ENCODE results near the gene GPAT3.
"Not testable (repeated sequence)": the region's sequence is repeated elsewhere in the genome, so short reads cannot be mapped to it uniquely, and the experiment has no call there.

GPAT3 gene

DNA sequence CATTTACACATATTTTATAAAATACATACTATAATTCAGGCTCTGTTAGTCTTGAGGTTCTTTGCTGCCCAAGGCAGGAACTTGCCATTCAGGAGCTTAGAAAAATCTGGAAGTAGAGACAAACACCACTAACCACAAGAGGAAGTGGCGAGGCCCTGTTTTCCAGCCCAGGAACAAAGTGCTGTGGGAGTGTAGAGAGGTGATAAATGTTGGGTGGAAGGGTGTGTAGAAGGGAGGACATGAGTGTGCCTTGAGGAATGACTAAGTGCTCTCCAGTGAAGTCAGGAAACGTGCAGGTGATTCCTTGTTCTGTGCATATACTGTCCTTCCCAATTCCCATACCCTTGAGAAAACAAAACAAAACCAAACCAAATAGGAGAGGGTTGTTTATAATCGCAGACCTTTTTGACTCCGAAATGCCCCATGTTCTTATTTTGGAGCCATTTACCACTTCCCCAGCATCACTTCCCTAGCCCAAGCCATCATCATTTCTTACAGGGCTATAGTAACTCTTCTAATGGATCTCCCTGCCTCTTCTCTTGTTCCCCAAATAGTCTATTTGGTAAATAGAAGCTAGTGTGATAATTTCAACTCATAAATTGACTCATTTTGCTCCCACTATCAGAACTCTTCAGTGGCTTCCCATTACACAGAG, 83.2 kb downstream of the GPAT3 start:
- Histone ChIP-seq H3K4me1 (peaks cover 36% of the 10 kb centered on the region), H3K27me3 (ENCODE audit: low read depth) (no peaks in the 10 kb centered on the region), H3K36me3 (replicated peaks) (no peaks in the 10 kb centered on the region), H3K4me3 (no peak overlapping the region), H3K9me3 (peaks cover 26% of the 10 kb centered on the region)
- peak in 1 of 2 experiments; percentile 24 for DNase-seq (ENCODE audit: low spot score in 2 of 2)
- in situ Hi-C loops (cut with MboI; ENCODE audit: low sequenced_read_pairs): no loop called here

DNA sequence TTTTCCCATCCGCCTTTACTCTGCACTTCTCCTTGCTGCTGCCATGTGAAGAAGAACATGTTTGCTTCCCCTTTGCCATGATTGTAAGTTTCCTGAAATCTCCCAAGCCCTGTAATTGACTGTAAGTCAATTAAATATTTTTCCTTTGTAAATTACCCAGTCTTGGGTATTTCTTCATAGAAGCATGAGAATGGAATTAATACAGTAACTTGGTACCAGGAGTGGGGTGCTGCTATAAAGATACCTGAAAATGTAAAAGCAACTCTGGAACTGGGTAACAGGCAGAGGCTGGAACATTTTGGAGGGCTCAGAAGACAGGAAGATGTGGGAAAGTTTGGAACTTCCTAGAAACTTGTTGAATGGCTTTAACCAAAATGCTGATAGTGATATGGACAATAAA, 86.2 kb downstream of the GPAT3 start:
- DNase-seq (ENCODE audit: low spot score in 2 of 2); in situ Hi-C loops (cut with MboI; ENCODE audit: low sequenced_read_pairs); H3K27me3 ChIP-seq (ENCODE audit: low read depth); H3K36me3 ChIP-seq (replicated peaks); H3K4me3 ChIP-seq: not testable (repeated sequence)
- Histone ChIP-seq H3K9me3 (peaks cover 28% of the 10 kb centered on the region), H3K4me1 (peaks cover 32% of the 10 kb centered on the region)

DNA sequence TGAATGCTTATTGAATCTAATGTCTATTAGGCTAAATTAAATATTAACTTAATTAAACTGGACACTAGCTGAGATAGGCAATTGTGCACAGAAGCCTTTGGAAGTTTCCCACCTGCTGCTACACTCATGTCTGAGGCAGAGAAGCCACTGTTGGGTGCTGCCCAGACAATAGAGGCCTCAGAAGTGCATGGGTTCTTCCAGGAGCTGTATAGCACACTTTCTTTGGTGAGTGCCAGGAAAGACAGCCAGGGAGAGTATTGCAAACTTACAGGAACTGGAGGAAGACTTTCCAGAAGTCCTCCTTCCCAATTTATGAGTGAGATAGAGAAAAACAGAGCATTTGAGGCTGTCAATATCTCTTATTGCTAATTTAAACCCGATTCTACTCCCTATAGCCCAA, 89.9 kb downstream of the GPAT3 start:
- no peak overlapping the region for H3K4me3 ChIP-seq
- in situ Hi-C loops (cut with MboI; ENCODE audit: low sequenced_read_pairs): no loop called here
- peaks cover 25% of the 10 kb centered on the region for H3K9me3 ChIP-seq
- peaks cover 10% of the 10 kb centered on the region; the same call in 1 of the 2 replicates for H3K4me1 ChIP-seq
- H3K36me3 ChIP-seq (replicated peaks): no peaks in the 10 kb centered on the region
- H3K27me3 ChIP-seq (ENCODE audit: low read depth): no peaks in the 10 kb centered on the region
- no peak for DNase-seq (ENCODE audit: low spot score in 2 of 2)

DNA sequence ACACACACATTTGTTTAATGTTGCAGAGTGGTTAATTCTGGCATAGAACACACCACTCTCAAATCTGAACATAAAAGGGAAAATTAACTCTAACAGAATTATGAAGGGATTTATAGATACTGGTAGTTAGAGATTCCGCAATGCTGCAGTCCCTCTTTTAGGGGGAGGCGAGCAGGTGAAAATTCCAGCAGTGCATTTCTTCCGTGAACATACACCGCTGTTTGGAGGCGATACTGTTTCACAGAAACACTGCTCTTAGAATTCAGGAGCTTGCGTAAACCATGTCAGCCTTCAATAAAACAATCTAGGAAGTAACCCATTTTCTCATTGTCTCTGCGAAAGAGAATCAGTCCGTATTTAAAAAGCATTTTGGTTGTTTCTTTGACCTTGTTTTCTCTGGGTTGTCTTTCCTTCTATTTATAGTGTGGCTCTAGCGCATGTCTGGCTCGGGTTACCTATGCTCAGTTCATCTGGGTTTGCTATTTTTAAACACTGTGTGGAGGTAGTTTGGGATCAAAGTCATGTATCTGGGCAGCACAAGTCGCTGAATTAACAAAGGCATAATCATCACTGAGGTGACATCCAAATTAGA, 90.4 kb downstream of the GPAT3 start:
- DNase-seq (ENCODE audit: low spot score in 2 of 2): no peak
- in situ Hi-C loops (cut with MboI; ENCODE audit: low sequenced_read_pairs): no loop called here
- peaks cover 10% of the 10 kb centered on the region; the same call in 1 of the 2 replicates for H3K4me1 ChIP-seq
- peaks cover 25% of the 10 kb centered on the region for H3K9me3 ChIP-seq
- H3K4me3 ChIP-seq: no peak overlapping the region
- H3K36me3 ChIP-seq (replicated peaks): no peaks in the 10 kb centered on the region
- no peaks in the 10 kb centered on the region for H3K27me3 ChIP-seq (ENCODE audit: low read depth)

DNA sequence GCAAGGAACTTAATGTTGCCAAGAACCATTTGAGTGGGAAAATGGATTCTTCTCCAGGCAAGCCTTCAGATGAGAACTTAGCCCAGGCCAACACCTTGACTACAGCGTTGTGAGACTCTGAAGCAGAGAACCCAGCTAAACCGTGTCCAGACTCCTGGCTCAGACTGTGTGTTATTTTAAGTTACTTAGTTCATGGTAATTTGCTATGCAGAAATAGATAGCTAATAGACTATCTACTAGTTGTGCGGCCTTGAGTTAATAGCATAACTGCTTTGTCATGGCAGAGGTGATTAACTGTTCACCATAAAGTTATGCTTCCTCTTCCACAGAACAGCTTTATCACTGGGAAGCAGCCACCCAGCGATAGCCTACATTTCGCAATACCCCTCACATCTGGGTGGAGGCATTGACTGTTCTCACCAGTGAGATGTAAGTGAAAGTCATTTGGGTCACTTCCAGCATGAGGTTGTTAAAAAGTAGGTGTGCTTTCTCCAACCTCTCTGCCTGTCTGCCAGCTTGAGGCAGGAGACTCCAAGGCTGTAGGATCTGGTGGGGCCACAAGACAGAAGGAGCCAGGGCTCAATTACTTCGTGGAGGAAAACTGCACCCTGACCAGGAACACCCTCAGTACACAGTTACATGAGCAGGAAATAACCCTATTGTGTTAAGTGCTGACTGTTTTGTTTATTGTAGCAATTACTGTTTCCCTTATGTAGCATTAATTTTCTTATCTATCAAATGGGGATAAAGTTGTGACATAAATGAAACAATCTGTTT, 94.2 kb downstream of the GPAT3 start:
- in situ Hi-C loops (cut with MboI; ENCODE audit: low sequenced_read_pairs): no loop called here

DNA sequence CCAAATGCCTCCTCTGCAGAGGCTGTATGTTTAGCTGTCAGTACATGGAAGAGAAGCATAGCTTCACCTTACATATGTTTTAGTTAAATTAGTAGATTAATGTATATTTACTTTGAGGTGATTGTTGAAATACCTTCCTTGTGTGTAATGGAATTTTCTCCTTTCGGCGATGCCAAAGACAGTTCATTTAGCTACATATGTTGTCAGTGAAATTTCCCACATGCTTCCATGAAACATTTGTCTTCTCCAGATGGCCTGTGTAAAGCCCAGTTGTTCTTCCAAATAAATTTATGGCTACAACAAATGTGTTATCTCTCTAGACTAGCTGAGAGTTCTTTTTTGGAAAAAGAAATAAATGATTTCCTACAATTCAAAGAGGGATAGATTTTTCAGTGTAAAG, 95.2 kb downstream of the GPAT3 start:
- H3K27me3 ChIP-seq (ENCODE audit: low read depth): no peaks in the 10 kb centered on the region
- in situ Hi-C loops (cut with MboI; ENCODE audit: low sequenced_read_pairs): no loop called here
- no peak overlapping the region for H3K4me3 ChIP-seq
- DNase-seq (ENCODE audit: low spot score in 2 of 2): no peak
- H3K4me1 ChIP-seq: peaks cover 10% of the 10 kb centered on the region; the same call in 1 of the 2 replicates
- H3K36me3 ChIP-seq (replicated peaks): no peaks in the 10 kb centered on the region
- peaks cover 4% of the 10 kb centered on the region; the same call in 1 of the 2 replicates for H3K9me3 ChIP-seq

More for the DNA sequence above, 94.2 kb downstream of the GPAT3 start:
- Histone ChIP-seq H3K4me3 (no peak overlapping the region), H3K4me1 (peaks cover 10% of the 10 kb centered on the region; the same call in 1 of the 2 replicates), H3K9me3 (peaks cover 4% of the 10 kb centered on the region), H3K27me3 (ENCODE audit: low read depth) (no peaks in the 10 kb centered on the region), H3K36me3 (replicated peaks) (no peaks in the 10 kb centered on the region)
- DNase-seq (ENCODE audit: low spot score in 2 of 2): no peak

DNA sequence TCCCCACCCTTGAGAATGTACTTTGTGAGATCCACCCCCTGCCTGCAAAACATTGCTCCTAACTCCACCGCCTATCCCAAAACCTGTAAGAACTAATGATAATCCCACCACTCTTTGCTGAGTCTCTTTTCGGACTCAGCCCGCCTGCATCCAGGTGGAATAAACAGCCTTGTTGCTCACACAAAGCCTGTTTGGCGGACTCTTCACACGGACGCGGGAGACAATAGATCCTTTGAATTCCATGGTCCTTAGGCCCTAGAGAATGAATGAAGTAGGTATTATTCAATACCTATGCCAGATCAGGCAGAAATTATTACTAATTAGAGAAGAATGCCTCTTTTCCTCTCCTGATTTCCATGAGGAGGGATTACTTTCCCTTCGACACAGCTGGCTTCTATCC, 101.0 kb downstream of the GPAT3 start:
- Histone ChIP-seq H3K27me3 (ENCODE audit: low read depth) (no peaks in the 10 kb centered on the region), H3K36me3 (replicated peaks) (no peaks in the 10 kb centered on the region), H3K4me1 (peaks cover 8% of the 10 kb centered on the region), H3K9me3 (no peaks in the 10 kb centered on the region), H3K4me3 (no peak overlapping the region)
- in situ Hi-C loops (cut with MboI; ENCODE audit: low sequenced_read_pairs): loop anchor here (5.0 kb wide), 1 partner anchor 125 kb away; no protein-coding TSS in a partner anchor
- DNase-seq (ENCODE audit: low spot score in 2 of 2): peak in 1 of 2 experiments; percentile 40

DNA sequence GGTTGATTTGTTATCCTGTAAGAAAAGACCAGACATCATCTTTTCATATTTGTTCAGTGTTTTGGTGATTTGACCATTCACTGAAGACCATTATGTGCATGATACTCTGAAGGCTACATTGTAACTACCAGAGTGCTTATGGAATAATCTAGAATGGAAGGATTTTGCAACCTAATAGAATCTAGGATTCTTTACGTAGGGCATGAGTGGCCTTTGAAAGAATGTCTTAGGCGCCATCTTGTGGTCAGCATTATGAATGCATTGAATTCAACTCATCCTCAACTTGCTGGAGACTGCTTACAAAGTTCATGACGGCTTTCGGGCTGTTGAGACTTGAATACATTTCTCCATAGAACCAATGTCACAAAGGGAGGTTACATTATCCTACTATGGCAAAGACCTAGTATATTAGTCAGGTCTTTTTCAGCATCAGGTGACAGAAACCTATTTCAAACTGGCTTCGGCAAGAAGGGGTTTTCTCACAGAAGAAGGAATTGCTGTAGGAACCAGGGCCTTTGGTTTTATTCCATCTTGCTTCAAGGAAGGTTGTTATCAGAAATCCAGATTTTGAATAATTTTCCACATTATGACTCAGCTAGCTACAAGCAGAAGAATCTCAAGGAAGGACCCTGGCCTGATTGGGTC, 104.1 kb downstream of the GPAT3 start:
- no peaks in the 10 kb centered on the region for H3K36me3 ChIP-seq (replicated peaks)
- peak; percentile 79 to 80 for DNase-seq (ENCODE audit: low spot score in 2 of 2)
- H3K4me1 ChIP-seq: peaks cover 8% of the 10 kb centered on the region
- no peak overlapping the region for H3K4me3 ChIP-seq
- in situ Hi-C loops (cut with MboI; ENCODE audit: low sequenced_read_pairs): loop anchor here (5.0 kb wide), 1 partner anchor 128 kb away; no protein-coding TSS in a partner anchor
- H3K9me3 ChIP-seq: no peaks in the 10 kb centered on the region
- no peaks in the 10 kb centered on the region for H3K27me3 ChIP-seq (ENCODE audit: low read depth)

DNA sequence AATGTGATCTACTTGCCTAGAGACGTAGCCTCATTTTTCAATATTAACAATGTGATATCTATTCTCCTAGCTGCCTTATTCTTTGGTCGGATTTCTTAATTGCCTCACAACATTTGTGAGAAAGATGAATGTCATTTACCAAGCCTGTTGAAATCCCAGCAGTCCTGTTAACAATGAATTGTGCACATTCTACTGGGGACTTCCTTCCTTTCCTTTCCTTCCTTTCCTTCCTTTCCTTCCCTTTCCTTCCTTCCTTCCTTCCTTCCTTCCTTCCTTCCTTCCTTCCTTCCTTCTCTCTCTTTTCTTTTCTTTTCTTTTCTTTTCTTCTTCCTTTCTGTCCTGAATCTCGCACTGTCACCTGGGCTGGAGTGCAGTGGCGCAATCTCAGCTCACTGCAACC, 107.1 kb downstream of the GPAT3 start:
- in situ Hi-C loops (cut with MboI; ENCODE audit: low sequenced_read_pairs): no loop called here
- no peak for DNase-seq (ENCODE audit: low spot score in 2 of 2)
- no peaks in the 10 kb centered on the region for H3K27me3 ChIP-seq (ENCODE audit: low read depth)
- H3K4me1 ChIP-seq: no peaks in the 10 kb centered on the region
- H3K36me3 ChIP-seq (replicated peaks): no peaks in the 10 kb centered on the region
- no peak overlapping the region for H3K4me3 ChIP-seq
- H3K9me3 ChIP-seq: no peaks in the 10 kb centered on the region

DNA sequence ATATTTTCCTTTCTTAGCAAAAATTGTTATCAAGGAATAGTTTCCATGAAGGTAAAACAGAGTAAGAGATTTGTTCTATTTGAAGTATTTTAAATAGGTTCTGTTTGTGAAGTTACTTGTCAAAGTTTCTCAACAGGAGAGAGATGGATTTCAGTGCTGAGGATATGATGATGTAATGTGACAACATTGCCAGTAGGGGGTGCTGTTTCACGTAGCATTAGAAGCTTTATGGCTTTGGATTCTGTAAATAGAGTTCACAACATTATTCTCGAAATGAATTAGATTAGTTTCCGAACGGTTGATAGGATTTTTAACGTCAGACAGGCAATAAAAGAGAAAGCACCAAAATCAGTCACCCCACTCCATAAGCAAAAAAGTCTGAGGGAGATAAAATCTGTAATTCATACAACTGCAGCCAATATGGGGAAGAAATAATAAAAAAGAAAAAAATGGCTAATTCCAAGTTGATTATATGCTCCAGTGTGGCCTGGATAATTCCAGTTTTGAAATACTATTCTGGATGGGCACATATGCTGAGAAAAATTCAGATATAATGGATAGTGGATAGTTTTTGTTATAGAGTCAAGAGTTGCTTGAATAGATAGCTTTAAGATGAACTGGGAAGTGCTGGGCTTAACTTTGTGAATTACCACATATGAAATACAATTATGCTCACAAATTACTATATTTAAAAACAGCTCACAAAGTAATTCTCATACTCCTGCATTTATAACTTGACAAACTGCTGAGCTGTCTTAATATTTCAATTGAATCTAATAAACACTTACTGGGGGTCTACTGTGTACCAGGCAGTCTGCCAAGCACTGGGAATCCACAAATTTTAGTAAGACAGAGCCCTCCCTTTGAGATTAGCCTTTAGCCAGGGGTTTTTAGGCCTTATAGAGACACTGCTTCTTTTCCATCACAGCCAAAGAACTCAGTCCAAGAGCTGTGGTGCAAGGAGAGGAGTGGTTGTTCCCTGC, 109.1 kb downstream of the GPAT3 start:
- H3K4me1 ChIP-seq: no peaks in the 10 kb centered on the region
- no peak overlapping the region for H3K4me3 ChIP-seq
- peak; percentile 52 to 68 for DNase-seq (ENCODE audit: low spot score in 2 of 2)
- H3K27me3 ChIP-seq (ENCODE audit: low read depth): no peaks in the 10 kb centered on the region
- H3K36me3 ChIP-seq (replicated peaks): no peaks in the 10 kb centered on the region
- in situ Hi-C loops (cut with MboI; ENCODE audit: low sequenced_read_pairs): no loop called here
- no peaks in the 10 kb centered on the region for H3K9me3 ChIP-seq

DNA sequence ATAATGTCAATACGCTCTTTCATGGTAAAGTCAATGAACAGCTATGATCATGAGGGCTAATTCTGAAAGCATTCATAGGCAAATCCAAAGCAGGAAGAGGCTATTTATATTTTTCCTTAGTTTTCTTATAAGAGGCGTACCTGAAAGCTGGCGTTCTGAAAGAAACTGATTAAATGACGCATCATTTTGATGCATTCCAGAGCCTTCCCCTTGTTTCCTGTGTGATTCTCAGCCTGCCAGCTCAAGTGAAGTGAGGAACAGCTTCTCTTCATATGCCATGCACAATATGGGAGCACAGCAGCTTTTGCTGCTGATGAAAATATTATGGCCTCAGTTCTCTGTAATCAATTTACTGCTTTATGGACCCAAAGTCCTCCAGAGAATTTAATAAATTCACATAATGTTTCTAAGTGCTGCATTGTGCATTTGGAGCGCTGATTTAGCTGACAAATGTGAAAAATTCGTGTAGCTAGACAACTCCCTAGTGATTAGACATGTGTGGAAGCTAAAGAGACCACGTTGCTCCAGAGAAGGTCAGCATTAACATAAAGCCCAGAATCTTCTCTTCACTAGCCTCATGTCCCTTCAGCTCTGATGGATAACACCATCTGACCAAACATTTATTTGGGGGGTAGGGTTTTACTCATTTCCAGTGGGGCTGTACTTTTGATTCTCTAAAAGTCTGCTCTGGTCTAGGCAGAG, 110.8 kb downstream of the GPAT3 start:
- no peak overlapping the region for H3K4me3 ChIP-seq
- in situ Hi-C loops (cut with MboI; ENCODE audit: low sequenced_read_pairs): no loop called here
- H3K4me1 ChIP-seq: no peaks in the 10 kb centered on the region
- DNase-seq (ENCODE audit: low spot score in 2 of 2): no peak
- H3K27me3 ChIP-seq (ENCODE audit: low read depth): no peaks in the 10 kb centered on the region
- no peaks in the 10 kb centered on the region for H3K9me3 ChIP-seq
- no peaks in the 10 kb centered on the region for H3K36me3 ChIP-seq (replicated peaks)

DNA sequence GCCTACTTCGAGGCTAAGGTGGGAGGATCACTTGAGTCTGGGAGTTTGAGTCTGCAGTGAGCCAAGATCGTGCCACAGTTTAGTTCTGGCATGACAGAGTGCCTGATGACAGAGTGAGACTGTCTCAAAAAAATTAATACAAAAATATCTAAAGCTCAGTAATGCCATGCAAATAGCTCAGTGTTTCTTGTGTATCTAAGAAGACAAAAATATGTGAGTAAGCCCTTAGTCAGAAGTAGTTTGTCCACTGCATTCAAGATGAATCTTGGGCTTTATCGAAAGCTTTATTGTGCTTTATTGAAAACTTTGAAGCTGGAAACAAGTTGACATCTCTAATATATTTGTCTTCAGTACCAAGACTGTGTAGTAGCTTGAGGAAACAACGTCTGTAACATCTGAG, 115.9 kb downstream of the GPAT3 start:
- no peak for DNase-seq (ENCODE audit: low spot score in 2 of 2)
- Histone ChIP-seq H3K27me3 (ENCODE audit: low read depth) (no peaks in the 10 kb centered on the region), H3K9me3 (no peaks in the 10 kb centered on the region), H3K4me3 (no peak overlapping the region), H3K4me1 (no peaks in the 10 kb centered on the region), H3K36me3 (replicated peaks) (no peaks in the 10 kb centered on the region)
- in situ Hi-C loops (cut with MboI; ENCODE audit: low sequenced_read_pairs): no loop called here
